ENCODE measurements around the gene VEZT.
"Not testable (repeated sequence)": the region's sequence is repeated elsewhere in the genome, so short reads cannot be mapped to it uniquely, and the experiment has no call there.

Gene VEZT

DNA sequence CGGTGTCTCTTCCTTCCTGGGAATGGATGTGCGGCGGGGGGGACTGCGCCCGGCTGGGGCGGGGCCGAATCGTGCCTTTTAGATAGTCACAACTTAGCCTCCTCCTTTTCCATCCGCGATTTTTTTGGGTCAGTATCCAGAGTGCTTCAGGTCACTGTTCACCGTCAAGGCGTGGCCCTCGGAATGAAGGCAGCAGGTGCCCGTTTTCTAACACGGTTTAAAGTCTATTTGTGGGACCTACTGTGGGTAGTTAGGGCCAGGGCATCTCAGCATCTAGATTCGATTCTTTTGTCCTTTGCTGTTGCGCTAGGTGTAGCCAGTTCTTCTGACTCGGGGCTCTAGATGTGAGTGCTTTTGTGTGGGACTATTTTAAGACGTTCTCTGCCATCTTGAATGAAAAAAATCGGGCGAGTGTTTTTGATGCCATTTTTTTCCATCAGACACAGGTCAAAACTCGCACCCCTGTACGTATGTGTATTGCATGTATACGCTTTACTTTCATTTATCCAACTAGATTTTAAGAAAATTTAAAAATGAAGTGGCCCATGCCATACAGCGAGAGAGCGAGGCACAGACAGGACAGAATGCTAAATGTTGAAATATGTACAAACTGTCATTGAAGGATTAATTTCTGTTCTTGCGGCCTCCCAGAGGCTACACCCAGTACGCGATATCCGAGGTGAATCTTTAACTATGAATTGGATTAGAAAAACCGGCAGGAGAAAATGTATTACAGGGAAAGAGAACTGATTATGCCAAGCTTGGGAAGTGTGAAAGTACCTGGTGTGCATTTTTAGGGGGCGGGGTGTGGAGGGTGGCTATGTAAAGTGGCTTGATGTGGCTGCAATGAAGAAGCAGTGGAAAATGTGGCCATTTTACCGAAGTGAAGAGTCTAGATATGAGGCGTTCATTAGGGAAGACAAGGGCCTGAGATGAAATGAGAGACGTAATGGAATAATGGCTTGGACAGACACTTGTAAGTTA, 835 bp downstream of the VEZT start:
- H3K36me3 Mint-ChIP-seq (ENCODE audit: insufficient read depth): peaks cover 16% of the 10 kb centered on the region
- DNase-seq (ENCODE audit: low spot score in 2 of 2) (peak; percentile 23 to 31), ATAC-seq (replicated peaks; ENCODE audit: extremely low read depth, poor library complexity, severe bottlenecking) (peak; percentile 7)
- H3K4me1 Mint-ChIP-seq: peaks cover 32% of the 10 kb centered on the region
- peaks cover 9% of the 10 kb centered on the region for H3K27me3 Mint-ChIP-seq
- H3K9me3 Mint-ChIP-seq: no peaks in the 10 kb centered on the region
- H3K27ac Mint-ChIP-seq (ENCODE audit: low read depth): peak overlapping the region; percentile 96
- H3K4me3 Mint-ChIP-seq: peak overlapping the region; percentile 91

DNA sequence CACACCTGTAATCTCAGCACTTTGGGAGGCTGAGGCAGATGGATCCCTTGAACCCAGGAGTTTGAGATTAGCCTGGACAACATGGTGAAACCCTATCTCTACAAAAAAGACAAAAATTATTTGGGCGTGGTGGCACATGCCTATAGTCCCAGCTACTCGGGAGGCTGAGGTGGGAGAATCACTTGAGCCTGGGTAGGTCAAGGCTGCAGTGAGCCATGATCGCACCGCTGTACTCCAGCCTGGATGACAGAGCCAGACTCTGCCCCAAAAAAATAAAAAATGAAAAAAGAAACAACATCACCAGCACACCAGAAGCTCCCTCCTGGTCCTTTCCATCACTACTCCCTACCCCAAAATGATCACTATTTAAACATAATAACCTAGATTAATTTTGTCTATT, 2.6 kb downstream of the VEZT start:
- H3K27me3 Mint-ChIP-seq: peaks cover 5% of the 10 kb centered on the region
- H3K36me3 Mint-ChIP-seq (ENCODE audit: insufficient read depth): peaks cover 19% of the 10 kb centered on the region
- no peak overlapping the region for H3K4me3 Mint-ChIP-seq
- peaks cover 43% of the 10 kb centered on the region for H3K4me1 Mint-ChIP-seq
- ATAC-seq (replicated peaks; ENCODE audit: extremely low read depth, poor library complexity, severe bottlenecking): no peak
- no peak for DNase-seq (ENCODE audit: low spot score in 2 of 2)
- no peaks in the 10 kb centered on the region for H3K9me3 Mint-ChIP-seq
- no peak overlapping the region for H3K27ac Mint-ChIP-seq (ENCODE audit: low read depth)

DNA sequence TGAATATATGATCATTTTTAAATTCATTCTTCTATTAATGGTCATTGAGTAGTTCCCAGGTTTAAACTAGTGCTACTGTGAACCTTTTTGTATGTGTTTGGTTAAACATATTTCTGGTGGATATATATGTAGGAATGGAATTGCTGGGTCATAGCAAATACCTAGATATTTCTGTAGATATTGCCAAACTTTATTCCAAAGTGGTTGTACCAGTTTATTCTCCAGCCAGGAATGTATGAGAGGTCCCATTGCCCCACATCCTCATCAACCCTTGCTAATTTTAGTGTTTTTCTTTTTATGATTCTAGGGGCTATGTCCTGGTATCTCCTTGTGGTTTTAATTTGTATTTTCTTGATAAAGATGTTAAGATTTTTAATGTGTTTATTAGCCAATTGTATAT, 3.1 kb downstream of the VEZT start:
- H3K27me3 Mint-ChIP-seq: no peaks in the 10 kb centered on the region
- H3K4me1 Mint-ChIP-seq: peaks cover 43% of the 10 kb centered on the region
- no peaks in the 10 kb centered on the region for H3K9me3 Mint-ChIP-seq
- no peak overlapping the region for H3K4me3 Mint-ChIP-seq
- peaks cover 20% of the 10 kb centered on the region for H3K36me3 Mint-ChIP-seq (ENCODE audit: insufficient read depth)
- H3K27ac Mint-ChIP-seq (ENCODE audit: low read depth): no peak overlapping the region
- DNase-seq (ENCODE audit: low spot score in 2 of 2) (no peak), ATAC-seq (replicated peaks; ENCODE audit: extremely low read depth, poor library complexity, severe bottlenecking) (no peak)

DNA sequence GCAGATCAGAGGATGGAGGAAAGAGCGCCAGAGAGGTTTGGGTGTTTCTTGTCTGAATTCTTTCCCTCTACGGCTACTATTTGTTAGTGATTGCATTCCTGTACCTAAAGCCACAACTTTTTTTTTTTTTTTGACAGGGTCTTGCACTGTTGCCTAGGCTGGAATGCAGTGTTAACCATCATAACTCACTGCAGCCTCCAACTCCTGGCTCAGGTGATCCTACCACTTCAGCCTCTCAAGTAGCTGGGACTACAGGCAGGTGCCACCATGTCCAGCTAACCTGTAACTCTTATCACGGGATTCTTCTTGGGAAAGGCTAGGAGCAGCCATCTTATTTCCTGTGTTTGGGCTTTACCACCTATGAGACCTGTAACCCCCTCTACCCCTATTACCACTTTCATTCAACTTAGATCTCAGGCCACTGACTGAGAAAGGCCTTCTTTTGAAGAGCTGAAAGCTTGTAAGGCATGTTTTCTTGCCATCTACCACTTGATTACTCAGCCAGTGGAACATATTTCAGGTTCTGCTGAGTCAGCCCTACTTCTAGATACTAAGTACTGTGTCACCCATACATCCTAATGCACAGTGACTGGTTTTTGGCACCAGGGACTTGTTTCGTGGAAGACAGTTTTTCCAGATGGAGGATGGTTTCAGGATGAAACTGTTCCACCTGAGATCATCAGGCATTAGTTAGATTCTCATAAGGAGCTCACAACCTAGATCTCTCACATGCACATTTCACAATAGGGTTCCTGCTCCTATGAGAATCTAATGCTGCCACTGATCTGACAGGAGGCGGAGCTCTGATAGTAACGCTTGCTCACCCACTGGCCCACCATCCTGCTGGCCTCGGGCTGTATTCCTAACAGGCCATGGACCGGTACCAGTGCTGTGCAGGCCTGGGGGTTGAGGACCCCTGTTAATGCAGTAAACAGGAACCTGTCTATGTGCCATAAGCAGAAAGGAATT, 6.9 kb downstream of the VEZT start:
- no peaks in the 10 kb centered on the region for H3K9me3 Mint-ChIP-seq
- ATAC-seq (replicated peaks; ENCODE audit: extremely low read depth, poor library complexity, severe bottlenecking) (no peak), DNase-seq (ENCODE audit: low spot score in 2 of 2) (no peak)
- H3K4me1 Mint-ChIP-seq: peaks cover 38% of the 10 kb centered on the region
- H3K36me3 Mint-ChIP-seq (ENCODE audit: insufficient read depth): peaks cover 14% of the 10 kb centered on the region
- no peak overlapping the region for H3K27ac Mint-ChIP-seq (ENCODE audit: low read depth)
- no peak overlapping the region for H3K4me3 Mint-ChIP-seq
- no peaks in the 10 kb centered on the region for H3K27me3 Mint-ChIP-seq

DNA sequence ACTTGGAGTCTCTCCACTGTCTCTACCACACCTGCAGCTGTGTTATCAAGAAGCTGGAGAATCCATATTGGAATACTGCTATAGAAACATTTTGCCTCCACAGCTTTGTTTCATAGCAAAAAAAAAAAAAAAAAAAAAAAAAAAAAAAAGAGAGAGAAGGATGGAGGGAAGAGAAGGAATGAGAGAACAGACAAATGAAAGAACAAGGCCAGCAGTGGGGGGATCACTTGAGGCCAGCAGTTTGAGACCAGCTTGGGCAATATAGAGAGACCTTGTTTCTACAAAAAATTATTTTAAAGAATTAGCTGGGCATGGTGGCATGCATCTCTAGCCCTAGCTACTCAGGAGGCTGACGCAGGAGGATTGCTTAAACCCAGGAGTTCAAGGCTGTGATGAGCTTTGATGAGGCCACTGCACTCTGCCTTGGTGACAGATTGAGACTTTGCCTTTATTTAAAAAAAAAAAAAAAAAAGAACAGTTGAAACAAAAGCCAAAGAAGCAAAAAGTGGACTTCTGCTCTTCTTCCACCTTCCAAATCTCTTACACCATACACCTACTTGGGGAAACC, 8.1 kb downstream of the VEZT start:
- no peak for DNase-seq (ENCODE audit: low spot score in 2 of 2)
- H3K4me3 Mint-ChIP-seq: no peak overlapping the region
- no peak for ATAC-seq (replicated peaks; ENCODE audit: extremely low read depth, poor library complexity, severe bottlenecking)
- peaks cover 28% of the 10 kb centered on the region for H3K4me1 Mint-ChIP-seq
- no peak overlapping the region for H3K27ac Mint-ChIP-seq (ENCODE audit: low read depth)
- H3K27me3 Mint-ChIP-seq: no peaks in the 10 kb centered on the region
- H3K9me3 Mint-ChIP-seq: no peaks in the 10 kb centered on the region
- peaks cover 13% of the 10 kb centered on the region for H3K36me3 Mint-ChIP-seq (ENCODE audit: insufficient read depth)

DNA sequence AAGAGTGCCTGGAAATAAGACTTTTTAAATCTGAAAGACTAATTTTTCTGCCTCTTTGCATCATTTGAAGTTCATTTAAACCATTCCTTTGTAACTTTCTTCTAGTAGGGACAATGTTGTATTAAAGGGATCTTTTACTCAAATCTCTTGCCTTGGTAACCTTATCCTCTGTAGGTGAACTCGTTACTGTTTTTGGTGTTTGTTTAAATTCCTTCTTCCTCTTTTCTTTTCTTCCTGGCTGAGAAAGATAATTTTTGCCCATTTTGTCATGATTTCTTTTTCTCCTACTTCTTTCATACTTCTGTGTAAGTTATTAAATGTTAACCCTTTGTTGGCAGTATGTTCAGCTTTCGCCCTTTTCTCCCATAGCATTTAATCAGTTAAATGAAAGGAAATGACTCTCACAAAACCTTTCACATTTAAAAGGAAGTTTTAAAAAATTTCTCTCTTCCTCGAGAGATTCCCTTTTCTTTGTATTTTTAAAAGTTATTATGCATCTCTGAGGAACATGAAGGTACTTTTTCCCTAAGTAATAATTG, 10.3 kb downstream of the VEZT start:
- H3K4me1 Mint-ChIP-seq: peaks cover 31% of the 10 kb centered on the region

DNA sequence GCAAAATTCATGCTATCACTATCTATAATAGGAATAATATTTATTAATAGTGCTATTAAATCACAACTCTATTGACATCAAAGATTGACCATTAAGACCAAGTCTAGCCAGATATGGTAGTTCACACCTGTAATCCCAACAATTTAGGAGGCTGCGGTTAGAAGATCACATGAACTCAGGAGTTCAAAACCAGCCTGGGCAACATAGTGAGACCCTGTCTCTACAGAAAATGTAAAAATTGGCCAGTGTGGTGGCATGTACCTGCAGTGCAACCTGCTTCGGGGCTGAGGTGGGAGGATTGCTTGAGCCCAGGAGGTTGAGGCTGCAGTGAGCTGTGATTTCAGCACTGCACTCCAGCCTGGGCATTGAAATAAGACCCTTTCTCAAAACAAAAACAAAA, 11.0 kb downstream of the VEZT start:
- no peaks in the 10 kb centered on the region for H3K9me3 Mint-ChIP-seq
- peaks cover 35% of the 10 kb centered on the region for H3K4me1 Mint-ChIP-seq
- ATAC-seq (replicated peaks; ENCODE audit: extremely low read depth, poor library complexity, severe bottlenecking) (no peak), DNase-seq (ENCODE audit: low spot score in 2 of 2) (no peak)
- peaks cover 13% of the 10 kb centered on the region for H3K36me3 Mint-ChIP-seq (ENCODE audit: insufficient read depth)
- H3K27ac Mint-ChIP-seq (ENCODE audit: low read depth): no peak overlapping the region
- no peaks in the 10 kb centered on the region for H3K27me3 Mint-ChIP-seq
- no peak overlapping the region for H3K4me3 Mint-ChIP-seq

More for the DNA sequence above, 10.3 kb downstream of the VEZT start:
- H3K9me3 Mint-ChIP-seq: no peaks in the 10 kb centered on the region
- peaks cover 13% of the 10 kb centered on the region for H3K36me3 Mint-ChIP-seq (ENCODE audit: insufficient read depth)
- no peak for ATAC-seq (replicated peaks; ENCODE audit: extremely low read depth, poor library complexity, severe bottlenecking)
- no peak for DNase-seq (ENCODE audit: low spot score in 2 of 2)
- H3K27ac Mint-ChIP-seq (ENCODE audit: low read depth): no peak overlapping the region
- no peaks in the 10 kb centered on the region for H3K27me3 Mint-ChIP-seq
- H3K4me3 Mint-ChIP-seq: no peak overlapping the region

DNA sequence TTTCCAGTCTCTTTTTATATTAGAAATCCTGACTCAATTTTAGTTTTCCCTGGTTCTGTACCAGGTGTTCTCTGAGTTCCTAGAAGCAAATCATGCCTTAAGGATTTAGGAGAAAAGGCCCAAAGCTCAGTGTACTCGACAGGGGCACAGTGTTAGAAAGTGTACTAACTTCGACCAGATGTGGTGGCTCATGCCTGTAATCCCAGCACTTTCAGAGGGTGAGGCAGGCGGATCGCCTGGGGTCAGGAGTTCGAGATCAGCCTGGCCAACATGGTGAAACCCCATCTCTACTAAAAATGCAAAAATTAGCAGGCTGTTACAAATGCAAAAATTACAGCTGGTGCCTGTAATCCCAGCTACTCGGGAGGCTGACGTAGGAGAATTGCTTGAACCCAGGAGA, 12.0 kb downstream of the VEZT start:
- Mint-ChIP-seq H3K9me3 (no peaks in the 10 kb centered on the region), H3K27me3 (no peaks in the 10 kb centered on the region), H3K36me3 (ENCODE audit: insufficient read depth) (peaks cover 13% of the 10 kb centered on the region), H3K27ac (ENCODE audit: low read depth) (no peak overlapping the region), H3K4me3 (no peak overlapping the region), H3K4me1 (peaks cover 30% of the 10 kb centered on the region)
- DNase-seq (ENCODE audit: low spot score in 2 of 2) (no peak), ATAC-seq (replicated peaks; ENCODE audit: extremely low read depth, poor library complexity, severe bottlenecking) (no peak)

DNA sequence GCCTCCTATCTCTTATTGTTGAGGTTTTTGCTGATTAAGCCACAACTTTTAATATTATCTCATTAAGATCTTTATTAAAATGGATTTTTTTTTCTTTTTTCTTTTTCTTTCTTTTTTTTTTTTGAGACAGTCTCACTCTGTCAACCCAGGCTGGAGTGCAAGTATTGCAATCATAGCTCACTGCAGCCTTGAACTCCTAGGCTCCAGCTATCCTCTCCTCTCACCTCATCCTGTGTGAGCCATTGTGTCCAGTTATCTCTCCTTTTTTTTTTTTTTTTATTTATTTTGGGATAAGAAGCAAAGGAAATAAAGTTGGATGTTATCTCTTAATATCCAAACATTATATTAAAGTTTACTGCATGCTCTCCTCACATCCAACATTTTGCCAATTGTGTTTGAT, 12.7 kb downstream of the VEZT start:
- H3K27ac Mint-ChIP-seq (ENCODE audit: low read depth): no peak overlapping the region
- H3K36me3 Mint-ChIP-seq (ENCODE audit: insufficient read depth): peaks cover 9% of the 10 kb centered on the region
- no peaks in the 10 kb centered on the region for H3K27me3 Mint-ChIP-seq
- no peaks in the 10 kb centered on the region for H3K9me3 Mint-ChIP-seq
- no peak for ATAC-seq (replicated peaks; ENCODE audit: extremely low read depth, poor library complexity, severe bottlenecking)
- peaks cover 24% of the 10 kb centered on the region for H3K4me1 Mint-ChIP-seq
- no peak for DNase-seq (ENCODE audit: low spot score in 2 of 2)
- no peak overlapping the region for H3K4me3 Mint-ChIP-seq

DNA sequence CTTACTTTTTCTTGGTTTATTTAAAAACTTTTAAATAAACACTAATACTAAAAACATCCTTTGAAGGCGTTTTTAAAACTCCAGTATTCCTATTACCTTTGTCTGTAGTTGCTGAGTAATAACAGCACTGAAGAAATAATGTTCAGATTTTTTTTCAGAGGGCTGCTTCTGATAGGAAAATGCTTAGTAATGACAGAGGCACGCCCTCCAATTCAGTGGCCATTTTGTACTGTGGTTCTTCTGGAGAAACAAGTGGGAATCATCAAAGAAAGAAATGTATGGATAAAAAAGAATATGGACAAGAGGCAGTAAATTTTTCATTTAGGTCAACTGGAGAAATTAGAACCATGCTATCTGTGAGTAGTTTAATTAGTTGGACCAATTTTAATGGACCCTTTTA, 13.6 kb downstream of the VEZT start:
- H3K27ac Mint-ChIP-seq (ENCODE audit: low read depth): no peak overlapping the region
- DNase-seq (ENCODE audit: low spot score in 2 of 2) (no peak), ATAC-seq (replicated peaks; ENCODE audit: extremely low read depth, poor library complexity, severe bottlenecking) (no peak)
- H3K4me3 Mint-ChIP-seq: no peak overlapping the region
- H3K4me1 Mint-ChIP-seq: peaks cover 24% of the 10 kb centered on the region
- H3K9me3 Mint-ChIP-seq: no peaks in the 10 kb centered on the region
- H3K36me3 Mint-ChIP-seq (ENCODE audit: insufficient read depth): peaks cover 6% of the 10 kb centered on the region
- H3K27me3 Mint-ChIP-seq: no peaks in the 10 kb centered on the region

DNA sequence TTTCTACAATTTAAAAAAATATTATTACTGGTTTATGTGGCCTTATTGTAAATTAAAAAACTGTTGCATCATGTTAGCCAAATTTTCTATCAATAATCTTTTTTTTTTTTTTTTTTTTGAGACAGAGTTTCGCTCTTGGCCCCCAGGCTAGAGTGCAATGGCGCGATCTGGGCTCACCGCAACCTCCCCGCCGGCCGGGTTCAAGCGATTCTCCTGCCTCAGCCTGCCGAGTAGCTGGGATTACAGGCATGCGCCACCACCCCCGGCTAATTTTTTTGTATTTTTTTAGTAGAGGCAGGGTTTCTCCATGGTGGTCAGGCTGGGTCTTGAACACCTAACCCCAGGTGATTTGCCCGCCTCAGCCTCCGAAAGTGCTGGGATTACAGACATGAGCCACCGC, 16.6 kb downstream of the VEZT start:
- not testable (repeated sequence) for H3K4me3 Mint-ChIP-seq; ATAC-seq (replicated peaks; ENCODE audit: extremely low read depth, poor library complexity, severe bottlenecking); H3K36me3 Mint-ChIP-seq (ENCODE audit: insufficient read depth); H3K27me3 Mint-ChIP-seq; H3K27ac Mint-ChIP-seq (ENCODE audit: low read depth); DNase-seq (ENCODE audit: low spot score in 2 of 2); H3K9me3 Mint-ChIP-seq
- peaks cover 26% of the 10 kb centered on the region for H3K4me1 Mint-ChIP-seq

DNA sequence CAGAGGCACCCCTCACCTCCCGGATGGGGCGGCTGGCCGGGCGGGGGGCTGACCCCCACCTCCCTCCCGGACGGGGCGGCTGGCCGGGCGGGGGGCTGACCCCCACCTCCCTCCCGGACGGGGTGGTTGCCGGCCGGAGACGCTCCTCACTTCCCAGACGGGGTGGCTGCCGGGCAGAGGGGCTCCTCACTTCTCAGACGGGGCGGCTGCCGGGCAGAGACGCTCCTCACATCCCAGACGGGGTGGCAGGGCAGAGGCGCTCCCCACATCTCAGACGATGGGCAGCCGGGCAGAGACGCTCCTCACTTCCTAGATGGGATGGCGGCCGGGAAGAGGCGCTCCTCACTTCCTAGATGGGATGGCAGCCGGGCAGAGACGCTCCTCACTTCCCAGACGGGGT, 18.0 kb downstream of the VEZT start:
- not testable (repeated sequence) for H3K27me3 Mint-ChIP-seq; H3K4me3 Mint-ChIP-seq; ATAC-seq (replicated peaks; ENCODE audit: extremely low read depth, poor library complexity, severe bottlenecking); H3K9me3 Mint-ChIP-seq; H3K36me3 Mint-ChIP-seq (ENCODE audit: insufficient read depth); H3K27ac Mint-ChIP-seq (ENCODE audit: low read depth); DNase-seq (ENCODE audit: low spot score in 2 of 2)
- peaks cover 35% of the 10 kb centered on the region for H3K4me1 Mint-ChIP-seq
